ENCODE data around the gene COX5B.

COX5B gene

GRCh38 chr2:97651114-97651513 lies 5.3 kb downstream of the COX5B start:
- in situ Hi-C loops (cut with MboI; ENCODE audit: low pct_unique_long_range_greater_than_20kb, low sequenced_read_pairs): no loop called here

GRCh38 chr2:97653473-97653872 lies 7.6 kb downstream of the COX5B start:
- in situ Hi-C loops (cut with MboI; ENCODE audit: low pct_unique_long_range_greater_than_20kb, low sequenced_read_pairs): no loop called here
- DNase-seq: no peak

More at GRCh38 chr2:97651114-97651513, 5.3 kb downstream of the COX5B start:
- no peak for DNase-seq

- in situ Hi-C loops (cut with MboI; ENCODE audit: low pct_unique_long_range_greater_than_20kb, low sequenced_read_pairs): no loop called here
- DNase-seq: no peak
Observed at GRCh38 chr2:97653874-97654273, 8.0 kb downstream of the COX5B start.

GRCh38 chr2:97654309-97654708 lies 8.4 kb downstream of the COX5B start:
- DNase-seq: no peak
- in situ Hi-C loops (cut with MboI; ENCODE audit: low pct_unique_long_range_greater_than_20kb, low sequenced_read_pairs): no loop called here

GRCh38 chr2:97654791-97655190 lies 8.9 kb downstream of the COX5B start:
- DNase-seq: no peak
- in situ Hi-C loops (cut with MboI; ENCODE audit: low pct_unique_long_range_greater_than_20kb, low sequenced_read_pairs): no loop called here

GRCh38 chr2:97656129-97656755 lies 10.4 kb downstream of the COX5B start:
- no peak for DNase-seq
- in situ Hi-C loops (cut with MboI; ENCODE audit: low pct_unique_long_range_greater_than_20kb, low sequenced_read_pairs): no loop called here

- in situ Hi-C loops (cut with MboI; ENCODE audit: low pct_unique_long_range_greater_than_20kb, low sequenced_read_pairs): no loop called here
- DNase-seq: no peak
Observed at GRCh38 chr2:97656905-97657587, 11.2 kb downstream of the COX5B start.

GRCh38 chr2:97657986-97658690 lies 12.3 kb downstream of the COX5B start:
- DNase-seq: no peak
- in situ Hi-C loops (cut with MboI; ENCODE audit: low pct_unique_long_range_greater_than_20kb, low sequenced_read_pairs): no loop called here

- in situ Hi-C loops (cut with MboI; ENCODE audit: low pct_unique_long_range_greater_than_20kb, low sequenced_read_pairs): no loop called here
- DNase-seq: no peak
Observed at GRCh38 chr2:97658691-97659157, 12.9 kb downstream of the COX5B start.

- in situ Hi-C loops (cut with MboI; ENCODE audit: low pct_unique_long_range_greater_than_20kb, low sequenced_read_pairs): no loop called here
- DNase-seq: no peak
Observed at GRCh38 chr2:97659256-97660043, 13.6 kb downstream of the COX5B start.

- in situ Hi-C loops (cut with MboI; ENCODE audit: low pct_unique_long_range_greater_than_20kb, low sequenced_read_pairs): no loop called here
- peak; percentile 41 for DNase-seq
Observed at GRCh38 chr2:97660044-97660774, 14.3 kb downstream of the COX5B start.

- no peak for DNase-seq
- in situ Hi-C loops (cut with MboI; ENCODE audit: low pct_unique_long_range_greater_than_20kb, low sequenced_read_pairs): no loop called here
Observed at GRCh38 chr2:97660775-97661389, 15.0 kb downstream of the COX5B start.

- no peak for DNase-seq
- in situ Hi-C loops (cut with MboI; ENCODE audit: low pct_unique_long_range_greater_than_20kb, low sequenced_read_pairs): no loop called here
Observed at GRCh38 chr2:97661927-97662326, 16.1 kb downstream of the COX5B start.

GRCh38 chr2:97662386-97662894 lies 16.6 kb downstream of the COX5B start:
- in situ Hi-C loops (cut with MboI; ENCODE audit: low pct_unique_long_range_greater_than_20kb, low sequenced_read_pairs): no loop called here
- no peak for DNase-seq

GRCh38 chr2:97662895-97663625 lies 17.2 kb downstream of the COX5B start:
- DNase-seq: peak; percentile 69
- in situ Hi-C loops (cut with MboI; ENCODE audit: low pct_unique_long_range_greater_than_20kb, low sequenced_read_pairs): no loop called here

GRCh38 chr2:97663626-97663961 lies 17.7 kb downstream of the COX5B start:
- DNase-seq: no peak
- in situ Hi-C loops (cut with MboI; ENCODE audit: low pct_unique_long_range_greater_than_20kb, low sequenced_read_pairs): no loop called here

GRCh38 chr2:97663962-97664635 lies 18.2 kb downstream of the COX5B start, which contains the start of gene ACTR1B:
ACTR1B (minus strand) TSS chr2:97664044; CDS start chr2:97663890, 154 bp downstream.
- in situ Hi-C loops (cut with MboI; ENCODE audit: low pct_unique_long_range_greater_than_20kb, low sequenced_read_pairs): no loop called here
- DNase-seq: peak; percentile 99
